ENCODE data around the gene ORM1.
A peak's percentile ranks its signal among the peaks of the same experiment; 100 is the strongest.

The ORM1 gene

GRCh38 chr9:114367366-114367765, 44.5 kb downstream of the ORM1 start:
- DNase-seq (ENCODE audit: low read depth), result no peak

GRCh38 chr9:114367772-114368569, 45.1 kb downstream of the ORM1 start:
- no peak for DNase-seq (ENCODE audit: low read depth)

GRCh38 chr9:114369216-114370130, 46.6 kb downstream of the ORM1 start:
- no peak for DNase-seq (ENCODE audit: low read depth)

GRCh38 chr9:114370251-114370967, 47.5 kb downstream of the ORM1 start:
- no peak for DNase-seq (ENCODE audit: low read depth)

GRCh38 chr9:114370968-114371320, 48.0 kb downstream of the ORM1 start:
- no peak for DNase-seq (ENCODE audit: low read depth)

GRCh38 chr9:114371343-114371944, 48.5 kb downstream of the ORM1 start:
- no peak for DNase-seq (ENCODE audit: low read depth)

GRCh38 chr9:114371973-114372917, 49.3 kb downstream of the ORM1 start:
- peak; percentile 34 for DNase-seq (ENCODE audit: low read depth)

- peak; percentile 86 for DNase-seq (ENCODE audit: low read depth)
These were observed 50.1 kb downstream of the ORM1 start for GRCh38 chr9:114372921-114373448.

- no peak for DNase-seq (ENCODE audit: low read depth)
These were observed 51.2 kb downstream of the ORM1 start for GRCh38 chr9:114373960-114374730.

- DNase-seq (ENCODE audit: low read depth), result no peak
These were observed 52.0 kb downstream of the ORM1 start for GRCh38 chr9:114374936-114375335.

GRCh38 chr9:114375386-114376175, 52.7 kb downstream of the ORM1 start:
- no peak for DNase-seq (ENCODE audit: low read depth)

Data from T-helper 22 cell (primary cell).